B cell (primary cell): ENCODE measurements around the gene MPP2.

ENCODE experiments used
- EZH2 ChIP-seq: IDR thresholded peaks from 2 replicates; pipeline ENCODE4 v1.6.1; 2012; ENCODE audit warnings: borderline replicate concordance, low read depth, mild to moderate bottlenecking, moderate library complexity, low read length; ENCODE audit not compliant: insufficient read depth, poor library complexity, severe bottlenecking
- TF ChIP-seq, protein P1 (sequence below): fragments of 200-600 bp; IDR thresholded peaks from one replicate; pipeline ENCODE4 v1.8.0; 2022; ENCODE audit warnings: antibody characterized with exemption, mild to moderate bottlenecking

- TF ChIP-seq, protein P1, sequence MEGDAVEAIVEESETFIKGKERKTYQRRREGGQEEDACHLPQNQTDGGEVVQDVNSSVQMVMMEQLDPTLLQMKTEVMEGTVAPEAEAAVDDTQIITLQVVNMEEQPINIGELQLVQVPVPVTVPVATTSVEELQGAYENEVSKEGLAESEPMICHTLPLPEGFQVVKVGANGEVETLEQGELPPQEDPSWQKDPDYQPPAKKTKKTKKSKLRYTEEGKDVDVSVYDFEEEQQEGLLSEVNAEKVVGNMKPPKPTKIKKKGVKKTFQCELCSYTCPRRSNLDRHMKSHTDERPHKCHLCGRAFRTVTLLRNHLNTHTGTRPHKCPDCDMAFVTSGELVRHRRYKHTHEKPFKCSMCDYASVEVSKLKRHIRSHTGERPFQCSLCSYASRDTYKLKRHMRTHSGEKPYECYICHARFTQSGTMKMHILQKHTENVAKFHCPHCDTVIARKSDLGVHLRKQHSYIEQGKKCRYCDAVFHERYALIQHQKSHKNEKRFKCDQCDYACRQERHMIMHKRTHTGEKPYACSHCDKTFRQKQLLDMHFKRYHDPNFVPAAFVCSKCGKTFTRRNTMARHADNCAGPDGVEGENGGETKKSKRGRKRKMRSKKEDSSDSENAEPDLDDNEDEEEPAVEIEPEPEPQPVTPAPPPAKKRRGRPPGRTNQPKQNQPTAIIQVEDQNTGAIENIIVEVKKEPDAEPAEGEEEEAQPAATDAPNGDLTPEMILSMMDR, result no peak
- no peak for TF ChIP-seq EZH2
Observed at GRCh38 chr17:43871946-43872690, 35.2 kb downstream of the MPP2 start.
